Left lung (tissue), 10 donors: Measurements from ENCODE around the gene CACNA1E. TPM values are rescaled to one million over a fixed set of nuclear protein-coding genes. Genes with fewer than 3 reads are reported as not detected.
"Not testable (repeated sequence)": the region's sequence is repeated elsewhere in the genome, so short reads cannot be mapped to it uniquely, and the experiment has no call there.

Experiments used
- ATAC-seq: fragments of 200-7000 bp; cut with Tn5 transposase; one replicate; pipeline ENCODE4 v1.9.1; 2020; ENCODE audit warnings: moderate library complexity
- DNase-seq, 4 donors: peaks; one replicate each; pipeline ENCODE4 v3.0.0-alpha.2; 2013 to 2020
- H3K27ac ChIP-seq, 2 donors: fragments of 200-600 bp; sonication (generic) in 1 of 2; one replicate each; pipeline versions ENCODE4 v1.5.0 to v1.8.0; 2020 to 2021
- H3K27me3 ChIP-seq, 2 donors: fragments of 200-600 bp; sonication (generic) in 1 of 2; one replicate each; pipeline versions ENCODE4 v1.5.0 to v1.8.0; 2020 to 2021
- H3K36me3 ChIP-seq, 2 donors: fragments of 200-600 bp; sonication (generic) in 1 of 2; one replicate each; pipeline versions ENCODE4 v1.5.0 to v1.8.0; 2020 to 2021
- H3K4me1 ChIP-seq, 2 donors: fragments of 200-600 bp; one replicate each; pipeline ENCODE4 v1.8.0; 2021
- H3K4me3 ChIP-seq, 2 donors: fragments of 200-600 bp; sonication (generic) in 1 of 2; one replicate each; pipeline versions ENCODE4 v1.5.0 to v1.8.0; 2020 to 2021; ENCODE audit warnings: mild to moderate bottlenecking in 1 of 2
- H3K9me3 ChIP-seq, 2 donors: fragments of 200-600 bp; sonication (generic) in 1 of 2; one replicate each; pipeline versions ENCODE4 v1.5.0 to v1.8.0; 2020 to 2021
- CTCF ChIP-seq, 2 donors: fragments of 200-600 bp; sonication (generic) in 1 of 2; IDR thresholded peaks; one replicate each; pipeline versions ENCODE4 v1.5.0 to v1.8.0; 2021; ENCODE audit warnings: antibody characterized with exemption in 2 of 2
- intact Hi-C, 2 donors: fragments of 100-400 bp; cut with DNase I; formaldehyde crosslinking; loops; one replicate each; pipeline versions ENCODE4 v1.11.2 to v1.14.2; 2022
- polyA plus RNA-seq, 6 donors: library from polyadenylated mRNA; unstranded; fragments of 120-200 nt; gene quantifications; one replicate each; pipeline ENCODE4 v1.2.1, GENCODE V29; 2013; ENCODE audit not compliant: insufficient read length in 6 of 6
- total RNA-seq, 2 donors: library from RNA; stranded (reverse); fragmentation: NEBNext Ultra II Directional; extraction: Animal tissue kit (Norgen Biotek cat#: 25700); gene quantifications; one replicate each; pipeline ENCODE4 v1.2.1, GENCODE V29; 2021
- donor health status: DM: no; HTN: yes; CAD: no.
- donor health status: DM: no; HTN: no; CAD: no.

CACNA1E gene
- total and polyA plus RNA-seq, 8 donors = 0.03 to 1.2 (median 0.13) TPM; not detected in 1

- Histone ChIP-seq H3K27me3 (peaks cover 0 to 12% of the 10 kb centered on the region in 2 donors), H3K36me3 (no peaks in the 10 kb centered on the region), H3K27ac (no peak overlapping the region), H3K9me3 (no peaks in the 10 kb centered on the region), H3K4me3 (no peak overlapping the region), H3K4me1 (no peaks in the 10 kb centered on the region)
- intact Hi-C loops = no loop called here
- no peak for TF ChIP-seq CTCF (IDR thresholded peaks at IDR 0.05)
- ATAC-seq (no peak), DNase-seq (no peak)
Measured at GRCh38 chr1:181541458-181541857, 58.1 kb downstream of the CACNA1E start.

- peaks cover 0 to 12% of the 10 kb centered on the region in 2 donors for H3K27me3 ChIP-seq
- ATAC-seq (peak; percentile 78), DNase-seq (peak in 1 of 4 donors; percentile 35)
- H3K27ac ChIP-seq = peak overlapping the region in 1 of 2 donors; percentile 6
- no peaks in the 10 kb centered on the region for H3K36me3 ChIP-seq
- no peak overlapping the region for H3K4me3 ChIP-seq
- intact Hi-C loops = no loop called here
- H3K4me1 ChIP-seq = no peaks in the 10 kb centered on the region
- TF ChIP-seq CTCF (IDR thresholded peaks at IDR 0.05) = no peak
- H3K9me3 ChIP-seq = no peaks in the 10 kb centered on the region
Measured at GRCh38 chr1:181541947-181542346, 58.6 kb downstream of the CACNA1E start.

GRCh38 chr1:181542406-181542805 is 59.1 kb downstream of the CACNA1E start:
- H3K9me3 ChIP-seq, H3K4me1 ChIP-seq, DNase-seq, ATAC-seq, H3K36me3 ChIP-seq, H3K4me3 ChIP-seq, intact Hi-C loops: not testable (repeated sequence)
- Histone ChIP-seq H3K27ac (peak overlapping the region in 1 of 2 donors; percentile 6), H3K27me3 (peaks cover 0 to 12% of the 10 kb centered on the region in 2 donors)

GRCh38 chr1:181545395-181545794 is 62.1 kb downstream of the CACNA1E start:
- Histone ChIP-seq H3K27me3 (peaks cover 0 to 12% of the 10 kb centered on the region in 2 donors), H3K4me3 (no peak overlapping the region), H3K9me3 (no peaks in the 10 kb centered on the region), H3K27ac (no peak overlapping the region), H3K36me3 (no peaks in the 10 kb centered on the region), H3K4me1 (no peaks in the 10 kb centered on the region)
- intact Hi-C loops = no loop called here
- ATAC-seq (no peak), DNase-seq (no peak)
- TF ChIP-seq CTCF (IDR thresholded peaks at IDR 0.05) = no peak

- no peaks in the 10 kb centered on the region for H3K4me1 ChIP-seq
- no peak overlapping the region for H3K27ac ChIP-seq
- no peaks in the 10 kb centered on the region for H3K9me3 ChIP-seq
- peaks cover 0 to 12% of the 10 kb centered on the region in 2 donors for H3K27me3 ChIP-seq
- intact Hi-C loops = no loop called here
- ATAC-seq (no peak), DNase-seq (no peak)
- H3K4me3 ChIP-seq = no peak overlapping the region
- TF ChIP-seq CTCF (IDR thresholded peaks at IDR 0.05) = no peak
- H3K36me3 ChIP-seq = no peaks in the 10 kb centered on the region
Measured at GRCh38 chr1:181548497-181548896, 65.2 kb downstream of the CACNA1E start.

- Histone ChIP-seq H3K4me1 (no peaks in the 10 kb centered on the region), H3K27ac (no peak overlapping the region), H3K4me3 (no peak overlapping the region), H3K9me3 (no peaks in the 10 kb centered on the region), H3K27me3 (peaks cover 0 to 1% of the 10 kb centered on the region in 2 donors), H3K36me3 (no peaks in the 10 kb centered on the region)
- intact Hi-C loops = no loop called here
- ATAC-seq (peak; percentile 56), DNase-seq (peak in 3 of 4 donors; percentile 35 to 91 (median 79))
- no peak for TF ChIP-seq CTCF (IDR thresholded peaks at IDR 0.05)
Measured at GRCh38 chr1:181551249-181551648, 67.9 kb downstream of the CACNA1E start.
